ENCODE results near the gene CPAMD8. TPM values are rescaled to one million over a fixed set of nuclear protein-coding genes. Genes with fewer than 3 reads are reported as not detected.

Gene CPAMD8
- total RNA-seq, 1 donor from 2014 or later, result 82.5 TPM

- no peaks in the 10 kb centered on the region for H3K4me1 ChIP-seq
- no peaks in the 10 kb centered on the region for H3K36me3 ChIP-seq
- TF ChIP-seq CTCF (IDR thresholded peaks at IDR 0.05), result no peak
- peaks cover 0 to 13% of the 10 kb centered on the region in 2 donors for H3K9me3 ChIP-seq
- H3K27ac ChIP-seq, result no peak overlapping the region
- intact Hi-C loops (cut with DNase I), result no loop called here
- no peaks in the 10 kb centered on the region for H3K27me3 ChIP-seq
- DNase-seq (ENCODE audit: low spot score in 2 of 2), result no peak
- H3K4me3 ChIP-seq, result no peak overlapping the region
Measured at GRCh38 chr19:16931306-16931705, 95.3 kb downstream of the CPAMD8 start.

- no peak for DNase-seq (ENCODE audit: low spot score in 2 of 2)
- no peak overlapping the region for H3K4me3 ChIP-seq
- TF ChIP-seq CTCF (IDR thresholded peaks at IDR 0.05), result no peak
Measured at GRCh38 chr19:16930753-16931152, 95.9 kb downstream of the CPAMD8 start.

GRCh38 chr19:16928916-16929315, 97.7 kb downstream of the CPAMD8 start:
- Histone ChIP-seq H3K36me3 (no peaks in the 10 kb centered on the region), H3K27ac (no peak overlapping the region), H3K4me3 (no peak overlapping the region), H3K9me3 (no peaks in the 10 kb centered on the region), H3K27me3 (no peaks in the 10 kb centered on the region), H3K4me1 (no peaks in the 10 kb centered on the region)
- TF ChIP-seq CTCF (IDR thresholded peaks at IDR 0.05), result no peak
- intact Hi-C loops (cut with DNase I), result no loop called here
- DNase-seq (ENCODE audit: low spot score in 2 of 2), result no peak

More at GRCh38 chr19:16930753-16931152, 95.9 kb downstream of the CPAMD8 start:
- Histone ChIP-seq H3K36me3 (no peaks in the 10 kb centered on the region), H3K9me3 (peaks cover 0 to 13% of the 10 kb centered on the region in 2 donors), H3K27me3 (no peaks in the 10 kb centered on the region), H3K27ac (no peak overlapping the region), H3K4me1 (no peaks in the 10 kb centered on the region)
- intact Hi-C loops (cut with DNase I), result no loop called here

- Histone ChIP-seq H3K4me1 (no peaks in the 10 kb centered on the region), H3K9me3 (no peaks in the 10 kb centered on the region), H3K4me3 (no peak overlapping the region), H3K36me3 (no peaks in the 10 kb centered on the region), H3K27ac (no peak overlapping the region), H3K27me3 (no peaks in the 10 kb centered on the region)
- intact Hi-C loops (cut with DNase I), result no loop called here
- no peak for TF ChIP-seq CTCF (IDR thresholded peaks at IDR 0.05)
- DNase-seq (ENCODE audit: low spot score in 2 of 2), result no peak
Measured at GRCh38 chr19:16928351-16928750, 98.3 kb downstream of the CPAMD8 start.

- no peaks in the 10 kb centered on the region for H3K9me3 ChIP-seq
- H3K27ac ChIP-seq, result no peak overlapping the region
- no peak for TF ChIP-seq CTCF (IDR thresholded peaks at IDR 0.05)
- H3K27me3 ChIP-seq, result no peaks in the 10 kb centered on the region
- H3K4me1 ChIP-seq, result no peaks in the 10 kb centered on the region
- DNase-seq (ENCODE audit: low spot score in 2 of 2), result no peak
- H3K36me3 ChIP-seq, result no peaks in the 10 kb centered on the region
- intact Hi-C loops (cut with DNase I), result no loop called here
- H3K4me3 ChIP-seq, result no peak overlapping the region
Measured at GRCh38 chr19:16927883-16928282, 98.7 kb downstream of the CPAMD8 start.

- Histone ChIP-seq H3K36me3 (no peaks in the 10 kb centered on the region), H3K9me3 (peaks cover 0 to 10% of the 10 kb centered on the region in 2 donors), H3K27ac (no peak overlapping the region), H3K4me3 (no peak overlapping the region), H3K4me1 (no peaks in the 10 kb centered on the region), H3K27me3 (no peaks in the 10 kb centered on the region)
- intact Hi-C loops (cut with DNase I), result no loop called here
- TF ChIP-seq CTCF (IDR thresholded peaks at IDR 0.05), result no peak
- no peak for DNase-seq (ENCODE audit: low spot score in 2 of 2)
Measured at GRCh38 chr19:16922949-16923348, 103.7 kb downstream of the CPAMD8 start.
